HuH-7 (cell line): ENCODE data around the gene GDF2.

ENCODE experiments used
- DNase-seq: peaks from one replicate; pipeline ENCODE4 v3.0.0; 2011; ENCODE audit warnings: low spot score

GDF2 gene

GRCh38 chr10:47291682-47292081, 30.6 kb upstream of the GDF2 start:
- no peak for DNase-seq

- DNase-seq: no peak
Observed at GRCh38 chr10:47294057-47294456, 28.2 kb upstream of the GDF2 start.

DNA sequence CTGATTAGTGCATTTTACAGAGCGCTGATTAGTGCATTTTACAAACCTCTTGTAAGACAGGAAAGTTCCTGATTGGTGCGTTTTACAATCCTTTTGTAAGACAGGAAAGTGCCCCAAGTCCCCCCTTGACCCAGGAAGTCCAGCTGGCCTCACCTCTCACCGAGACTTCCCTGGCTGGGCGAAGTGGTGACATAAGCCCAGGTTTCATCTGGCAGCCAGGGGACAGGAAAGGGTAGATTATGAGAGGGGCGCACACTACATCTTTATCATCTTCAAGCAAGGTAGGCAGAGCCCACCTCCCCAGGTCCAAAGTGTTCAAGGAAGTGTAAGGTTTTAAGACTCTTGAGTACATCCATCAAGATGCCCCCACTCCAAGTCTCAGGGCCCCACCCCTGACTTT, 27.8 kb upstream of the GDF2 start:
- DNase-seq: no peak

DNA sequence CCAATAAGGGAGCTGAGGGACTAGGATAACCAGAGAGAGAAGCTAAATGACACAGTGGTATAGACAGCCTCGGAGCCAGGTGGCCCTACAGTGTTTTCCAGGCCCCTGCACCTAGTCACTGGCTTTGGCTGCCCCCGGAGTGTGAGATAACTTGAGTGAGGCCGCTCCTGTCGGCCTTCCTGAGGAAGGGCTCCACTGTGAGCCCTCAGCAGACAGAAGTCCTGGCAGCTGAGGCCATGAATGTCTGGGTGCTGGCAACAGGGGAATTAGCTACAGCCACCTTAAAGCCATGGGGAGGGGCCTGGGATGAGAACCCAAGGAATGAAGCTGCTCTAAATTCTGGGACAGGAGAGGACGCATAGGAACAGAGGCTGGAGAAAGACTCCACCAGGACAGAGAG, 26.8 kb upstream of the GDF2 start:
- DNase-seq: no peak

DNA sequence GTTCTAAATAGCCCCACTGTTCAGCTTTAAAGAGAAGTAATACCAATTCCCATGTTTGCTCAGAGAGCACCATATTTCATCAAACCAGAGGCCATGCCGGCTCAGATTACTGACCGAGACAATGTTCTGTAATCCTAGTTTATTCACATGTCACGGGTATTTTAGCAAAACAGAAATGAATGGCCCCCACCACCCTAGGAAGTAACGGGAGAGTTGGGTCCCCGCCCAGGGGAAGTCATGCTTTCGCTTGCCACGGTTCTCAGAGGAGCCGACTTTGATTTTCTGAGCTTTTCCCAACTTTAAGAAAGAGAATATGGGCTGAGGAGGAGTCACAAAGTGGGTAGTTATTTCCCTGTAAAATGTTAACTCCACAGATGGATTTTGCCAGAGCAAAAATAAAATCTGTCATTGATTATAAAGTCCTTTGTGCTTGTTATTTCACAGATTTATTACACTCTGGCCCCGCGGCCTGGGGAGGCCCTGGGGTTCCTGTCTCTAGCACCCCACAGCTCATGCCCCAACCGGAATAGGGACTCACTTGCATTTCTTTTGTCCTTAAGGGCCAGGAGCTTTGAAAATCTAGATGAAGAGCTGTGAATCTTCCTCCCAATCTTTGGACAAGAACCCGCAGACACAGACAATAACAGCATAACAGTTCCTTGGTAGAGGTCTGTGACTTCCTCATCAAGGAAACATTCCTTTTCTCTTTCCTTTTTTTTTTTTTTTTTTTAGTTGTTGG, 25.9 kb upstream of the GDF2 start:
- no peak for DNase-seq

DNA sequence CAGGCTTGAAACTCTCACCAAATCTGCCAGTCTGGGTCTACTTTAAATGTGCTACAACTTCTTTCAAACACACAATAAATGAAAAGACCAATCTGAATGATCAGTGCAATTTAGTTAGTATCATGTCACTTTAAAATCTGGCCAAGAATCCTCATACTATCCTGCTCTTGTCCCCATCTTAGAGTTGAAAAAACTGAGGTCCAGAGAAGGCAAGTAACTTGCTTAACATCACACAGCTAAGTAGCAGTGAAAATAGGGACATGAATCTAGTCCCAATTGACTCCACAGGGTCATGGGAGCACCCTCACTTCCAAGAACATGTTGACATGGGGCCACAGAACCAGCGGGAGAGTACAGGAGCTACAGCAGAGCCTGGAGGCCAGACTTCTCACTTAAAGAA, 25.3 kb upstream of the GDF2 start:
- DNase-seq: no peak

DNA sequence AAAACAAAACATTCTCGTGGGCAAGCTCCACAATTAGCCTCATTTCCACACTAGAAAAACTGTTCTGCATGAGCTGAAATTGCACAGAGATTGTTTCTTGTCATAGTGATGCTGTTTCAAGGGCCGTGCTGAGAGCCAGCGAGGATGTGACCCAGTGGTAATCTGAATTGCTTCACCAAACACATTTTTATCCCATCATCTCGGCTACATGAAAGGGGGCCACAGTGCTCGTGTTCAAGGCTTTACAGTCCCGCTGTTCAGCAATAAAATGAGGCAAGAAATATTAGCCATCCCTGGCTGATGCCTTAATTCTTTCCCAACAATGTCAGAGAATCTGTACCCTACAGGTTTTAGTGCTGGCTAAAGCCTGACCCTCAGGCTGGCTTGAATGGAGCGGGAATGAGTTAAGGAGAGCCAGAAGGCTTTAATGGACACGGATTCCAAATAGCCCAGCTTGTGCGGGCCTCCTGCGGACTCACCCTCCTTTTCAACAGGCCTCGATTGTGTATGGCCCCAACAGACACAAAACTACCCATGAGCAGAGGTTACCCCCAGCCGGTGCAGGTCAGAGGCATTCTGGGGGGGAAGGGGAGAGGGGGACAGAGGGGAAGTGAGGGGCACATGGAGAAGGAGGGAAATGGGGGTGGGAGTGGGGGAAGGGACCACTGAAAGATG, 24.3 kb upstream of the GDF2 start:
- DNase-seq: no peak

DNA sequence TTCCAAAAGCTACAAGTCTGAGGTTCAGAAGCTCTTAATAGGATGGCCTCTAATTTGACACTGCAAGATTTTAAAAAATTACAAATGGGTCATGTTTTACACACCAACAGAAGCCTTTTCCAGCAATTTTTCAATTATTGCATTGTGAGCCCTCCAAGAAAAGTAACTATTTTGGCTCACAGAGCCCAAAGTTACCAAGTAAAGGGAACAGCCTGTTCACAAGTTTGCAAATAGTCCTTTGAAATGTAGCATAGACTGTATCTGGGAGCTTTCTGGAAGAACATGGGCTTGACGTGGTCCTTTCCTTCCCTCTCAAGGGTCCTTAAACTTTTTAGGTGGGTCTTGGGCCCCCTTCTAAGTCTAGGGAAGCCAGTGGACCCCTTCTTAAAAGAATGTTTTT, 23.5 kb upstream of the GDF2 start:
- DNase-seq: no peak

DNA sequence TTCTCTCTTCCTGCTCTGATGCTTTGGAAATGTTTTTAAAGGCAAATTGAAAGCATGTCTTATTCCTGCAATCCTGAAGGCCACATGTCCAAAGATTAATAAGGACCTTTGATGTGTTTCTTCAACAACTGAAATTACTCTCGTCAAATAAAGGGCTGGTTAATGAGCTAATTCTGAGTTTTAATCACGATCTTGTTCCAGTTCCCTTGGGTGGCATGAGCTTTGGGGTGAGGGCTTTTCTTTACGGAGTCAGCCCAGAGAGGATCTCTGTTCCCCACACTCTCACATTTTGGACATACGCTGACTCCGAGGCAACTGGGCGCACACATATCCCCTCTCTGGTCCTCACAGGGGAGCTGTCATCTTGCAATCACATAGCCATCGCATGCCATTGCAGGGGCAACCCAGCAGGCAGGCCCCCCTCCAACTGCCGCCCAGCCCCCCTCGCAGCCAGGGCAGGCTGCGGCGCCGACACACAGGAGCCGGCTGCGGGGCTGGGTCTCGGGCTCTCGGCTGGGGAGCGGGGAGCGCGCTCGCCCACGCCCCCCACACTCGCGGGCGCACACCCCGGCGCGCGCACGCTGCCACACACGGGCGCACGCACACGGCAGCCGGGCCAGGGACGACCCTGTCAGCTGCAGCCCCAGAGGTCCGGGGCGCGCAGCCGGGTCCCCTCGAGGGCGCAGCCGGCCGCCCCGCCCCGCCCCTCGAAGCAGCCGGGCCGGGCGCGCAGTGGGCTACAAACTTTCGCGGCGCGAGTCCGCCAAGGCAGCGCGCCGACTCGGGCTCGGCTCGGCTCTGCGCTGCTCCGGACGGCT, 22.4 kb upstream of the GDF2 start, which contains the start of gene GDF10:
TSS of gene GDF10 (plus strand) at position 587 of the 818 bp plus-strand sequence. CDS start 455 bp downstream, outside the sequence.
- no peak for DNase-seq

GRCh38 chr10:47300429-47300931, 21.8 kb upstream of the GDF2 start:
- DNase-seq: peak; percentile 29

- no peak for DNase-seq
Observed at GRCh38 chr10:47301833-47302232, 20.4 kb upstream of the GDF2 start.

DNA sequence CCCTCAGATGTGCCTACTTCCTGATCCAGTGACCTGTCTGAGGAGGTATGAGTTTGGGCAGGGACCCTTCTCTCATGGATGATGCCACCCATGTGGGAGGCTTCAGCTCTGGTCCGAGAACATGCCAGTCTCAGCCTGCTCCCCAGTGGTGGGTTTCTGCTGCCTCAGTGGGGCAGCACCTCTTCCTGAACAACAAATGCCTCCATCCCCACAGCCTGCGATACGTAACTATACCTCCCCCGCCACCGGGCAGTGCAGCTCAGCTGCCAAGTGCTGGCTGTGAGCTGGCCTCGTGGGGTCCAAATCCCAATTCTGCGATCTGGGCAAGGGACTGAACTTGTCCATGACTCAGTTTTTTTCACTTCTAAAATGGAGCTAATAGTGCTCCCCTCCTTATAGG, 19.1 kb upstream of the GDF2 start:
- no peak for DNase-seq

- DNase-seq: no peak
Observed at GRCh38 chr10:47303866-47304265, 18.4 kb upstream of the GDF2 start.

DNA sequence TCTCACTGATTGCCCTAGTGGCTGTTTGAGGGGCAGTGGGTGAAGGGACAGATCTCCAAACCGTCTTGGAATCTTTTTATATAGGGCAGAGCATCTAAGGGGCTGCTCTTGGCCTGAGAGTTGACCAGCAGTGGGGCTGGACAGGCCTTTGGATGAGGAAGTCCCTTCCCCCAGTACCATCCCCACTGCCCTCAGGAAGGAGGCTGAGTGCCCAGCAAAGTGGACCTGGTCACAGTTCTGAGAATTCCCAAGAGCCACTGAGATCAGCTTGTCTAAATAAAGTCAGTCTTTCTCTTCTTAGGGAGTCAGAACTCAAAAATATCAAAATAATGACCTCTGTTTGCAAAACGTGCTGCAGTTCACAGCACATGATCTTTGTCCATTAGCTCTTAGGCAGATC, 16.7 kb upstream of the GDF2 start:
- no peak for DNase-seq

GRCh38 chr10:47306387-47307210, 15.7 kb upstream of the GDF2 start:
- no peak for DNase-seq

GRCh38 chr10:47307381-47307780, 14.9 kb upstream of the GDF2 start:
- no peak for DNase-seq

GRCh38 chr10:47308775-47309174, 13.5 kb upstream of the GDF2 start:
- DNase-seq: no peak

GRCh38 chr10:47309408-47310089, 12.7 kb upstream of the GDF2 start:
- DNase-seq: peak; percentile 45

DNA sequence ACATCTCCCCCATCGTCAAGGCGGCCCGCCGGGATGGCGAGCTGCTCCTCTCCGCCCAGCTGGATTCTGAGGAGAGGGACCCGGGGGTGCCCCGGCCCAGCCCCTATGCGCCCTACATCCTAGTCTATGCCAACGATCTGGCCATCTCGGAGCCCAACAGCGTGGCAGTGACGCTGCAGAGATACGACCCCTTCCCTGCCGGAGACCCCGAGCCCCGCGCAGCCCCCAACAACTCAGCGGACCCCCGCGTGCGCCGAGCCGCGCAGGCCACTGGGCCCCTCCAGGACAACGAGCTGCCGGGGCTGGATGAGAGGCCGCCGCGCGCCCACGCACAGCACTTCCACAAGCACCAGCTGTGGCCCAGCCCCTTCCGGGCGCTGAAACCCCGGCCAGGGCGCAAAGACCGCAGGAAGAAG, 12.2 kb upstream of the GDF2 start:
- no peak for DNase-seq

DNA sequence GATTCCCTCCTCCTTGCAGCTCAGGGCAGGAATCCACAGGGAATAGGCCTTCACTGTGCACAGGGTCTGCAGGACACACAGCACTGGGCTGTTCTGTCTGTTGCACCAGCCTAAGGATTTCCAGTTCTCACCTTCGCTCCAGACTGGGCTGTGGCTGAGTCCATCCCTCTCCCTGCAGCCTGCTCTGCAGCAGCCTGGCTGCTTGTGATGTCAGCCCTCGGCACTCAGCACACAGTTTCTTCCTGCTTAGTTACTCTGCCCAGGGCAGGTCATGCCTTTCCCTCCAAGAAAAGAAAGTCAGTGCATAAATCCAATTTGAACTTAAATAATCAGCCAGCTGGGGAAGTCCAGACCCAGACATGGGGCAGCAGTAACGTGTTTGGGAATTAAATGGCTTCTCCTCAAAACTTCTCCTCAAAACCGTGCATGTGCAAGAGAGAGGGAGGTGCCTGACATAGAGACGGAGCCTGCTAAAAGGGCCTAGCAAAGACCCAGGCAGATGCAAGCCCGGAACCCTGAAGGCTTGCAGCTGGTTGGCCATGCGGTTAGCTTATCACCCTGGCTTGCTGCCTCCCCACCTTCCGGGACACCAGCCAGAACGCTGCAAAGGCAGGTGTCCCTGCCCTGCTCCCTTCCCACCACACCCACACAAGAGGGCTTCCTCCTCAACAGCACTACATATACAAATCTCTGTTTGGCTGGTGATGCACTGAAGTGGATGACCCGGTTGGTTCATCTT, 10.9 kb upstream of the GDF2 start:
- DNase-seq: no peak
